HG02852 (cell line): ENCODE data around the gene PCDHB9.
"Not testable (repeated sequence)": the region's sequence is repeated elsewhere in the genome, so short reads cannot be mapped to it uniquely, and the experiment has no call there.

Experiments
- ATAC-seq: cut with Tn5 transposase; IDR thresholded peaks from one replicate; pipeline ENCODE4 v1.9.1; 2021; ENCODE audit warnings: mild to moderate bottlenecking, moderate library complexity; ENCODE audit not compliant: unreplicated experiment

Gene PCDHB9

DNA sequence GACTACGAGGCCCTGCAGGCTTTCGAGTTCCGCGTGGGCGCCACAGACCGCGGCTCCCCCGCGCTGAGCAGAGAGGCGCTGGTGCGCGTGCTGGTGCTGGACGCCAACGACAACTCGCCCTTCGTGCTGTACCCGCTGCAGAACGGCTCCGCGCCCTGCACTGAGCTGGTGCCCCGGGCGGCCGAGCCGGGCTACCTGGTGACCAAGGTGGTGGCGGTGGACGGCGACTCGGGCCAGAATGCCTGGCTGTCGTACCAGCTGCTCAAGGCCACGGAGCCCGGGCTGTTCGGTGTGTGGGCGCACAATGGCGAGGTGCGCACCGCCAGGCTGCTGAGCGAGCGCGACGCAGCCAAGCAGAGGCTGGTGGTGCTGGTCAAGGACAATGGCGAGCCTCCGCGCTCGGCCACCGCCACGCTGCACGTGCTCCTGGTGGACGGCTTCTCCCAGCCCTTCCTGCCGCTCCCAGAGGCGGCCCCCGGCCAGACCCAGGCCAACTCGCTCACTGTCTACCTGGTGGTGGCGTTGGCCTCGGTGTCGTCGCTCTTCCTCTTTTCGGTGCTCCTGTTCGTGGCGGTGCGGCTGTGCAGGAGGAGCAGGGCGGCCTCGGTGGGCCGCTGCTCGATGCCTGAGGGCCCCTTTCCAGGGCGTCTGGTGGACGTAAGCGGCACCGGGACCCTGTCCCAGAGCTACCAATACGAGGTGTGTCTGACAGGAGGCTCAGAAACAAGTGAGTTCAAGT lies 2.7 kb upstream of the PCDHB9 start:
- not testable (repeated sequence) for ATAC-seq

DNA sequence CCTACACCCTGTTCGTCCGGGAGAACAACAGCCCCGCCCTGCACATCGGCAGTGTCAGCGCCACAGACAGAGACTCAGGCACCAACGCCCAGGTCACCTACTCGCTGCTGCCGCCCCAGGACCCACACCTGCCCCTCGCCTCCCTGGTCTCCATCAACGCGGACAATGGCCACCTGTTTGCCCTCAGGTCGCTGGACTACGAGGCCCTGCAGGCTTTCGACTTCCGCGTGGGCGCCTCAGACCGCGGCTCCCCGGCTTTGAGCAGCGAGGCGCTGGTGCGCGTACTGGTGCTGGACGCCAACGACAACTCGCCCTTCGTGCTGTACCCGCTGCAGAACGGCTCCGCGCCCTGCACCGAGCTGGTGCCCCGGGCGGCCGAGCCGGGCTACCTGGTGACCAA lies 1.7 kb downstream of the PCDHB9 start:
- ATAC-seq = not testable (repeated sequence)

DNA sequence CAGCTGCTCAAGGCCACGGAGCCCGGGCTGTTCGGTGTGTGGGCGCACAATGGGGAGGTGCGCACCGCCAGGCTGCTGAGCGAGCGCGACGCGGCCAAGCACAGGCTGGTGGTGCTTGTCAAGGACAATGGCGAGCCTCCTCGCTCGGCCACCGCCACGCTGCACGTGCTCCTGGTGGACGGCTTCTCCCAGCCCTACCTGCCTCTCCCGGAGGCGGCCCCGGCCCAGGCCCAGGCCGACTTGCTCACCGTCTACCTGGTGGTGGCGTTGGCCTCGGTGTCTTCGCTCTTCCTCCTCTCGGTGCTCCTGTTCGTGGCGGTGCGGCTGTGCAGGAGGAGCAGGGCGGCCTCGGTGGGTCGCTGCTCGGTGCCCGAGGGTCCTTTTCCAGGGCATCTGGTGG lies 2.2 kb downstream of the PCDHB9 start:
- not testable (repeated sequence) for ATAC-seq

- no peak for ATAC-seq
These were observed 5.3 kb downstream of the PCDHB9 start, which contains the start of gene PCDHB10 for GRCh38 chr5:141192110-141192725. TSS of gene PCDHB10 (plus strand) at chr5:141192353. CDS start at chr5:141192553, 200 bp downstream.

DNA sequence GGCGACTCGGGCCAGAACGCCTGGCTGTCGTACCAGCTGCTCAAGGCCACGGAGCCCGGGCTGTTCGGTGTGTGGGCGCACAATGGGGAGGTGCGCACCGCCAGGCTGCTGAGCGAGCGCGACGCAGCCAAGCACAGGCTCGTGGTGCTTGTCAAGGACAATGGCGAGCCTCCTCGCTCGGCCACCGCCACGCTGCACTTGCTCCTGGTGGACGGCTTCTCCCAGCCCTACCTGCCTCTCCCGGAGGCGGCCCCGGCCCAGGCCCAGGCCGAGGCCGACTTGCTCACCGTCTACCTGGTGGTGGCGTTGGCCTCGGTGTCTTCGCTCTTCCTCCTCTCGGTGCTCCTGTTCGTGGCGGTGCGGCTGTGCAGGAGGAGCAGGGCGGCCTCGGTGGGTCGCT lies 7.4 kb downstream of the PCDHB9 start:
- ATAC-seq = not testable (repeated sequence)

- no peak for ATAC-seq
These were observed 9.4 kb downstream of the PCDHB9 start for GRCh38 chr5:141196363-141196762.

GRCh38 chr5:141199359-141200235 lies 12.6 kb downstream of the PCDHB9 start, which contains the start of gene PCDHB11:
TSS of gene PCDHB11 (plus strand) at chr5:141199627. CDS start at chr5:141199775, 148 bp downstream.
- ATAC-seq = no peak

GRCh38 chr5:141201126-141201525 lies 14.2 kb downstream of the PCDHB9 start:
- not testable (repeated sequence) for ATAC-seq

DNA sequence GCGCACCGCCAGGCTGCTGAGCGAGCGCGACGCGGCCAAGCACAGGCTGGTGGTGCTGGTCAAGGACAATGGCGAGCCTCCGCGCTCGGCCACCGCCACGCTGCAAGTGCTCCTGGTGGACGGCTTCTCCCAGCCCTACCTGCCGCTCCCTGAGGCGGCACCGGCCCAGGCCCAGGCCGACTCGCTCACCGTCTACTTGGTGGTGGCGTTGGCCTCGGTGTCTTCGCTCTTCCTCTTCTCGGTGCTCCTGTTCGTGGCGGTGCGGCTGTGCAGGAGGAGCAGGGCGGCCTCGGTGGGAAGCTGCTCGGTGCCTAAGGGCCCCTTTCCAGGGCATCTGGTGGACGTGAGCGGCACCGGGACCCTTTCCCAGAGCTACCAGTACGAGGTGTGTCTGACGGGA lies 14.7 kb downstream of the PCDHB9 start:
- not testable (repeated sequence) for ATAC-seq

DNA sequence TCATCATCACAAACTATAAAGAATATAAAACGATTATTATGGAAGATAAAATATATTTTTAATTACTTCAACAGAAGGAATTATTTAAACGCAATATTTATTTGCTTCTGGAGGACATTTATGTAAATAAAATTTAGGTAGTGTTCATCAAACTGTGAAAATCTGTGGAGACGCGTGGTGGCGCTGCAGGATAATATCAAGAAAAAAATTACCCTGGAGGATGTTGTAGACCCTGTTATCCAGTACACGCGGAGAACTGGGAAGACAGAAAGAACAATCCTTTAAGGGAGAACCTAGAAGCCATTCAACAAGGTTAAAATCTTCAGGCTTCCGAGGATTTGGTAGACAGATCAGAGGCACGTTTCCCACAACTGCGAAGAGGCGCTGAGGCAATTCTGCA lies 21.5 kb downstream of the PCDHB9 start, which contains the start of gene PCDHB12:
TSS of gene PCDHB12 (plus strand) at position 242 of the 400 bp plus-strand sequence. CDS start 189 bp downstream, outside the sequence.
- ATAC-seq = no peak

- not testable (repeated sequence) for ATAC-seq
These were observed 23.3 kb downstream of the PCDHB9 start for GRCh38 chr5:141210281-141210680.

DNA sequence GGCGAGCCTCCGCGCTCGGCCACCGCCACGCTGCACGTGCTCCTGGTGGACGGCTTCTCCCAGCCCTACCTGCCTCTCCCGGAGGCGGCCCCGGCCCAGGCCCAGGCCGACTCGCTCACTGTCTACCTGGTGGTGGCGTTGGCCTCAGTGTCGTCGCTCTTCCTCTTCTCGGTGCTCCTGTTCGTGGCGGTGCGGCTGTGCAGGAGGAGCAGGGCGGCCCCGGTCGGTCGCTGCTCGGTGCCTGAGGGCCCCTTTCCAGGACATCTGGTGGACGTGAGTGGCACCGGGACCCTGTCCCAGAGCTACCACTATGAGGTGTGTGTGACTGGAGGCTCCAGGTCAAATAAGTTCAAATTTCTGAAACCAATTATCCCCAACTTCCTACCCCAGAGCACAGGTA lies 23.9 kb downstream of the PCDHB9 start:
- ATAC-seq = not testable (repeated sequence)

DNA sequence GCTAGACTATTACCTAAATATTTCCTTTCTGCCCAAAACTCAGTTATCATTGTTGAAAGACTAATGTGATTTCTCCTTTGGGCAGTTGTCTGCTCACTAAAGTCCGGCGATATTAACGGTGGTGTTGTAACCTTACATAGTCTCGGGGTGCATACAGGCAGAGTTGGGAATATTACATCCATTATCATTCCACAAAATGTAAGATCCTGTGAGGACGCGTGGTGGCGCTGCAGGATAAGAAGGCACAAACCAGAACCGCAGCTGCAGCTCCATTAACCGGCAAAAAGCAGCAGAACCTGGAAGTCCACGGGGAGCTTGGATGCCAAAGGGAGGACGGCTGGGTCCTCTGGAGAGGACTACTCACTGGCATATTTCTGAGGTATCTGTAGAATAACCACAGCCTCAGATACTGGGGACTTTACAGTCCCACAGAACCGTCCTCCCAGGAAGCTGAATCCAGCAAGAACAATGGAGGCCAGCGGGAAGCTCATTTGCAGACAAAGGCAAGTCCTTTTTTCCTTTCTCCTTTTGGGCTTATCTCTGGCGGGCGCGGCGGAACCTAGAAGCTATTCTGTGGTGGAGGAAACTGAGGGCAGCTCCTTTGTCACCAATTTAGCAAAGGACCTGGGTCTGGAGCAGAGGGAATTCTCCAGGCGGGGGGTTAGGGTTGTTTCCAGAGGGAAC lies 26.8 kb downstream of the PCDHB9 start, which contains the start of gene PCDHB13:
TSS of gene PCDHB13 (plus strand) at position 264 of the 684 bp plus-strand sequence. CDS start at position 469, 205 bp downstream.
- ATAC-seq = not testable (repeated sequence)

- not testable (repeated sequence) for ATAC-seq
These were observed 27.6 kb downstream of the PCDHB9 start for GRCh38 chr5:141214583-141214982.

- not testable (repeated sequence) for ATAC-seq
These were observed 28.5 kb downstream of the PCDHB9 start for GRCh38 chr5:141215504-141215903.

GRCh38 chr5:141216035-141216434 lies 29.1 kb downstream of the PCDHB9 start:
- not testable (repeated sequence) for ATAC-seq

- no peak for ATAC-seq
These were observed 36.3 kb downstream of the PCDHB9 start, which contains the start of gene PCDHB14 for GRCh38 chr5:141223112-141223783. TSS of gene PCDHB14 (plus strand) at chr5:141223343. CDS start at chr5:141223506, 163 bp downstream.

- not testable (repeated sequence) for ATAC-seq
These were observed 37.9 kb downstream of the PCDHB9 start for GRCh38 chr5:141224844-141225243.

- ATAC-seq = not testable (repeated sequence)
These were observed 38.5 kb downstream of the PCDHB9 start for GRCh38 chr5:141225421-141225820.
